IMR-90 (cell line): Measurements from ENCODE around the gene PROKR2. TPM values are rescaled to one million over a fixed set of nuclear protein-coding genes. Genes with fewer than 3 reads are reported as not detected.

Experiments
- ATAC-seq: fragments of 200-7000 bp; cut with Tn5 transposase; 2 replicates; pipeline ENCODE4 v1.9.1; 2020; ENCODE audit warnings: low read depth, mild to moderate bottlenecking, moderate library complexity
- BruUV-seq: library from RNA; stranded (reverse); fragments of 400-500 nt; replicated peaks from 2 replicates; lab custom pipeline; 2021; lab: Mats Ljungman, UMichigan
- CTCF ChIA-PET: fragments of 300-600 bp; formaldehyde crosslinking; extraction: SDS; loops from one replicate; lab custom pipeline; 2021; ENCODE audit warnings: antibody characterized with exemption; lab: Yijun Ruan, JAX
- POLR2A ChIA-PET: fragments of 300-600 bp; sonication (Branson Sonifier 250); formaldehyde crosslinking; loops from one replicate; lab custom pipeline; 2022; ENCODE audit warnings: antibody characterized with exemption; ENCODE audit not compliant: unreplicated experiment; lab: Charles Lee
- DNase-seq: peaks from one replicate; pipeline ENCODE4 v3.0.0; 2013
- H2AFZ ChIP-seq: replicated peaks from 2 replicates; pipeline ENCODE3; 2013; ENCODE audit warnings: low read length, mild to moderate bottlenecking; ENCODE audit not compliant: poor library complexity
- H2AK5ac ChIP-seq: 2 replicates; pipeline ENCODE4 v1.6.1; 2013; ENCODE audit warnings: low read depth, low read length, inconsistent platforms
- H2AK9ac ChIP-seq: replicated peaks from 2 replicates; pipeline ENCODE3; 2013; ENCODE audit warnings: mild to moderate bottlenecking, low read depth, low read length, moderate library complexity; ENCODE audit not compliant: poor library complexity
- H2BK120ac ChIP-seq: 2 replicates; pipeline ENCODE4 v1.6.1; 2013; ENCODE audit warnings: low read depth, low read length, inconsistent platforms
- H2BK15ac ChIP-seq: 3 replicates; pipeline ENCODE4 v1.6.1; 2013; ENCODE audit warnings: low read depth, low read length, inconsistent platforms
- H2BK20ac ChIP-seq: 2 replicates; pipeline ENCODE4 v1.6.1; 2013; ENCODE audit warnings: low read depth, mild to moderate bottlenecking, inconsistent platforms, low read length, moderate library complexity
- H2BK5ac ChIP-seq: 2 replicates; pipeline ENCODE4 v1.6.1; 2013; ENCODE audit warnings: mild to moderate bottlenecking, low read depth, low read length, inconsistent platforms; ENCODE audit not compliant: poor library complexity, severe bottlenecking
- H3K14ac ChIP-seq: replicated peaks from 2 replicates; pipeline ENCODE4 v1.6.1; 2013; ENCODE audit warnings: low read depth, low read length, inconsistent platforms
- H3K18ac ChIP-seq: 2 replicates; pipeline ENCODE4 v1.6.1; 2013; ENCODE audit warnings: low read depth, low read length, control low read depth
- H3K23ac ChIP-seq: 2 replicates; pipeline ENCODE4 v1.6.1; 2013; ENCODE audit warnings: low read depth, low read length, inconsistent platforms
- H3K27ac ChIP-seq: 2 replicates; pipeline ENCODE4 v1.5.1; 2013; ENCODE audit warnings: mild to moderate bottlenecking, control low read depth, low read length; ENCODE audit not compliant: insufficient read depth
- H3K27me3 ChIP-seq: 2 replicates; pipeline ENCODE4 v1.6.1; 2013; ENCODE audit warnings: low read length; ENCODE audit not compliant: control insufficient read depth, insufficient read depth
- H3K36me3 ChIP-seq: 2 replicates; pipeline ENCODE4 v1.6.1; 2013; ENCODE audit warnings: low read length, mixed read lengths; ENCODE audit not compliant: control insufficient read depth, insufficient read depth
- H3K4ac ChIP-seq: 2 replicates; pipeline ENCODE4 v1.6.1; 2013; ENCODE audit warnings: low read depth, low read length, inconsistent platforms
- H3K4me1 ChIP-seq: 2 replicates; pipeline ENCODE4 v1.6.1; 2013; ENCODE audit warnings: low read length, mixed read lengths; ENCODE audit not compliant: control insufficient read depth, insufficient read depth
- H3K4me2 ChIP-seq: 2 replicates; pipeline ENCODE4 v1.6.1; 2013; ENCODE audit warnings: low read depth, mild to moderate bottlenecking, control low read depth, low read length, moderate library complexity
- H3K4me3 ChIP-seq: 2 replicates; pipeline ENCODE4 v1.5.1; 2013; ENCODE audit warnings: low read depth, mild to moderate bottlenecking, control low read depth, low read length, moderate library complexity; ENCODE audit not compliant: insufficient read depth
- H3K56ac ChIP-seq: 2 replicates; pipeline ENCODE4 v1.6.1; 2013; ENCODE audit warnings: low read length, inconsistent platforms; ENCODE audit not compliant: insufficient read depth; ENCODE audit errors: extremely low read depth
- H3K79me1 ChIP-seq, 2 experiments: 2 replicates each; pipeline ENCODE4 v1.6.1; 2013; ENCODE audit warnings: low read length in 2 of 2, inconsistent platforms in 1 of 2, low read depth in 1 of 2
- H3K9ac ChIP-seq: 2 replicates; pipeline ENCODE4 v1.6.1; 2013; ENCODE audit warnings: low read depth, low read length, control low read depth
- H3K9me1 ChIP-seq: 2 replicates; pipeline ENCODE4 v1.6.1; 2013; ENCODE audit warnings: low read length, inconsistent platforms; ENCODE audit not compliant: insufficient read depth
- H3K9me3 ChIP-seq: 2 replicates; pipeline ENCODE4 v1.6.1; 2013; ENCODE audit warnings: low read length; ENCODE audit not compliant: control insufficient read depth, insufficient read depth
- H4K20me1 ChIP-seq: 2 replicates; pipeline ENCODE4 v1.6.1; 2013; ENCODE audit warnings: low read length, inconsistent platforms; ENCODE audit not compliant: insufficient read depth
- H4K5ac ChIP-seq: 2 replicates; pipeline ENCODE4 v1.6.1; 2013; ENCODE audit warnings: mild to moderate bottlenecking, low read depth, low read length, control low read depth
- H4K8ac ChIP-seq, 2 experiments: 2 replicates each; pipeline ENCODE4 v1.6.1; 2013; ENCODE audit warnings: low read depth in 2 of 2, low read length in 2 of 2, control low read depth in 1 of 2, inconsistent platforms in 1 of 2
- H4K91ac ChIP-seq: 2 replicates; pipeline ENCODE4 v1.6.1; 2013; ENCODE audit warnings: low read depth, low read length, inconsistent platforms; ENCODE audit not compliant: insufficient read depth
- BHLHE40 ChIP-seq: fragments of 150-350 bp; IDR thresholded peaks from 2 replicates; pipeline ENCODE4 v1.6.1; 2016; ENCODE audit warnings: mild to moderate bottlenecking, low read depth, low read length
- CEBPB ChIP-seq: IDR thresholded peaks from 2 replicates; pipeline ENCODE4 v1.6.1; 2012; ENCODE audit warnings: low read depth, low read length, improper control_type of control experiment
- CHD1 ChIP-seq: IDR thresholded peaks from 2 replicates; pipeline ENCODE4 v1.6.1; 2012; ENCODE audit warnings: low read depth, low read length, improper control_type of control experiment
- MAFK ChIP-seq: IDR thresholded peaks from 2 replicates; pipeline ENCODE4 v1.6.1; 2012; ENCODE audit warnings: low read depth, low read length, improper control_type of control experiment
- MXI1 ChIP-seq: IDR thresholded peaks from 2 replicates; pipeline ENCODE4 v1.6.1; 2012; ENCODE audit warnings: low read depth, mild to moderate bottlenecking, low read length, moderate library complexity, borderline replicate concordance
- NFE2L2 ChIP-seq: fragments of 150-350 bp; IDR thresholded peaks from 2 replicates; pipeline ENCODE4 v1.6.1; 2016; ENCODE audit warnings: low read depth, mild to moderate bottlenecking, low read length
- RAD21 ChIP-seq: IDR thresholded peaks from 2 replicates; pipeline ENCODE4 v1.6.1; 2012; ENCODE audit warnings: low read length, improper control_type of control experiment
- RFX5 ChIP-seq: IDR thresholded peaks from 2 replicates; pipeline ENCODE4 v1.8.0; 2012; ENCODE audit warnings: low read depth, mild to moderate bottlenecking, low read length, moderate library complexity
- dilution Hi-C: fragments of 300-500 bp; cut with HindIII; formaldehyde crosslinking; loops from one replicate; pipeline ENCODE4 v1.14.3; 2018; ENCODE audit warnings: low sequenced_read_pairs; ENCODE audit not compliant: unreplicated experiment
- in situ Hi-C: fragments of 300-500 bp; cut with MboI; formaldehyde crosslinking; loops from 3 replicates; pipeline ENCODE4 v1.14.3; 2019; ENCODE audit warnings: low sequenced_read_pairs, inconsistent platforms, mixed read lengths
- intact Hi-C: fragments of 100-400 bp; cut with micrococcal nuclease; formaldehyde crosslinking; loops from 2 replicates; pipeline ENCODE4 v1.10.0; 2022
- polyA plus RNA-seq, 3 experiments: library from polyadenylated mRNA; depleted of rRNA; stranded (reverse); fragments of >200 nt; gene quantifications; 2 replicates each; pipeline ENCODE4 v1.2.3, GENCODE V29; 2012; ENCODE audit warnings: low replicate concordance in 1 of 3
- total RNA-seq: library from RNA; depleted of rRNA; stranded (reverse); fragments of >200 nt; gene quantifications from 2 replicates; pipeline ENCODE4 v1.2.3, GENCODE V29; 2012
- TF ChIP-seq, protein P1 (sequence below): fragments of 150-350 bp; IDR thresholded peaks from 2 replicates; pipeline ENCODE4 v1.6.1; 2016; ENCODE audit warnings: low read depth, mild to moderate bottlenecking, low read length, moderate library complexity, borderline replicate concordance

The PROKR2 gene
- total and polyA plus RNA-seq, 2 of the 4 experiments (the other 2 are of a cell fraction), result not detected

DNA sequence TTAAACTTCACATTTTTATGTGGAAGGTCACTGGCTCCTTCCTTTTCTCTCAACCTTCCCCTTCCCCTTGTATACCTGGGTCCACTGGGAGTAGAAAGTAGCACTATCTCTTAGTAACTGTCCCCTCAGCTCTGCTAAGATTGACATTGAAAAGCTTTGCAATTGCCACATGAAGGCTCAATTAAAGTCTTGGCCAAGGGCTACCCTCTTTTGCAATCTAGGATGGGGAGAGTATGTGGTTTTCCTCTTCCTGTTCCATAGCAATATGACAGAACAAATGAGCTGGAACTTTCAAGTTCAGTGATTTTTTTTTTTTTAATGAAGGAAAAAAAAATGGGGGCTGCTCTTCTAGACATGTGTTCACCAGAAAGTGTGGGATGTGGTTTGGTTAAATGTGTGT, 37.1 kb downstream of the PROKR2 start:
- no peak overlapping the region for H3K4me2 ChIP-seq
- H2BK120ac ChIP-seq, result no peak overlapping the region
- TF ChIP-seq NFE2L2 (no peak), CHD1 (no peak), BHLHE40 (no peak), RAD21 (no peak), CEBPB (no peak), RFX5 (no peak), MXI1 (no peak), MAFK (no peak)
- TF ChIP-seq, protein P1, sequence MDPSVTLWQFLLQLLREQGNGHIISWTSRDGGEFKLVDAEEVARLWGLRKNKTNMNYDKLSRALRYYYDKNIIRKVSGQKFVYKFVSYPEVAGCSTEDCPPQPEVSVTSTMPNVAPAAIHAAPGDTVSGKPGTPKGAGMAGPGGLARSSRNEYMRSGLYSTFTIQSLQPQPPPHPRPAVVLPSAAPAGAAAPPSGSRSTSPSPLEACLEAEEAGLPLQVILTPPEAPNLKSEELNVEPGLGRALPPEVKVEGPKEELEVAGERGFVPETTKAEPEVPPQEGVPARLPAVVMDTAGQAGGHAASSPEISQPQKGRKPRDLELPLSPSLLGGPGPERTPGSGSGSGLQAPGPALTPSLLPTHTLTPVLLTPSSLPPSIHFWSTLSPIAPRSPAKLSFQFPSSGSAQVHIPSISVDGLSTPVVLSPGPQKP, result no peak
- H4K8ac ChIP-seq, result no peak overlapping the region
- H3K4me1 ChIP-seq, result no peaks in the 10 kb centered on the region
- no peak overlapping the region for H3K23ac ChIP-seq
- H3K9me3 ChIP-seq, result no peaks in the 10 kb centered on the region
- no peak for DNase-seq
- H3K27me3 ChIP-seq, result no peaks in the 10 kb centered on the region
- H2BK20ac ChIP-seq, result no peak overlapping the region
- dilution Hi-C loops, result no loop called here
- no peak overlapping the region for H3K4me3 ChIP-seq
- H3K18ac ChIP-seq, result no peak overlapping the region
- no peak overlapping the region for H3K27ac ChIP-seq
- no peak overlapping the region for H2AFZ ChIP-seq
- no peak overlapping the region for H2BK15ac ChIP-seq
- H3K9me1 ChIP-seq, result no peaks in the 10 kb centered on the region
- no peak overlapping the region for H4K5ac ChIP-seq
- H3K4ac ChIP-seq, result no peak overlapping the region
- ATAC-seq, result no peak
- intact Hi-C loops, result no loop called here
- H3K9ac ChIP-seq, result no peak overlapping the region
- no peak overlapping the region for H3K56ac ChIP-seq
- POLR2A ChIA-PET, result no interaction called here
- no peak overlapping the region for H3K14ac ChIP-seq
- no peaks in the 10 kb centered on the region for H3K36me3 ChIP-seq
- no peak overlapping the region for H2BK5ac ChIP-seq
- H3K79me1 ChIP-seq, result no peaks in the 10 kb centered on the region
- no peak overlapping the region for H4K91ac ChIP-seq
- CTCF ChIA-PET, result no interaction called here
- H2AK5ac ChIP-seq, result no peak overlapping the region
- in situ Hi-C loops, result no loop called here
- no peak overlapping the region for H2AK9ac ChIP-seq
- BruUV-seq, result no TSS peak
- no peaks in the 10 kb centered on the region for H4K20me1 ChIP-seq
